BJ (cell line): ENCODE results near the gene SCNM1. TPM values are rescaled to one million over a fixed set of nuclear protein-coding genes. Genes with fewer than 3 reads are reported as not detected.

Experiments
- CTCF ChIA-PET: fragments of 350-600 bp; formaldehyde crosslinking; extraction: SDS; loops from one replicate; lab custom pipeline; 2021; ENCODE audit warnings: antibody characterized with exemption, inconsistent platforms; lab: Yijun Ruan, JAX
- POLR2A ChIA-PET: fragments of 300-600 bp; sonication (Branson Sonifier 250); formaldehyde crosslinking; extraction: SDS; loops from one replicate; lab custom pipeline; 2021; ENCODE audit warnings: antibody characterized with exemption; lab: Charles Lee
- DNase-seq: peaks from one replicate; pipeline ENCODE4 v3.0.0-alpha.2; 2011; ENCODE audit warnings: low read depth
- H3K27me3 ChIP-seq: 2 replicates; pipeline ENCODE4 v1.6.0; 2011; ENCODE audit warnings: low read length; ENCODE audit not compliant: control insufficient read depth, insufficient read depth
- H3K36me3 ChIP-seq: 2 replicates; pipeline ENCODE4 v1.5.1; 2011; ENCODE audit warnings: low read length; ENCODE audit not compliant: control insufficient read depth, insufficient read depth
- H3K4me3 ChIP-seq: 2 replicates; pipeline ENCODE4 v1.5.1; 2011; ENCODE audit warnings: low read depth, mild to moderate bottlenecking, control low read depth, low read length
- CTCF ChIP-seq: IDR thresholded peaks from 2 replicates; pipeline ENCODE4 v1.5.1; 2011; ENCODE audit warnings: low read depth, mild to moderate bottlenecking, control low read depth, inconsistent platforms, low read length, moderate library complexity; ENCODE audit not compliant: insufficient read depth
- polyA plus RNA-seq: library from polyadenylated mRNA; depleted of rRNA; stranded (reverse); fragments of >200 nt; gene quantifications from 2 replicates; pipeline ENCODE4 v1.2.3, GENCODE V29; 2011

SCNM1 gene
- polyA plus RNA-seq, 1 experiment: 29.7 TPM

GRCh38 chr1:151158326-151158725, 7.6 kb upstream of the SCNM1 start:
- POLR2A ChIA-PET: no interaction called here

GRCh38 chr1:151158751-151159251, 7.1 kb upstream of the SCNM1 start:
- ChIA-PET CTCF (interaction anchor here (0.9 to 10.0 kb wide), 3 partner anchors 58 to 135 kb away, joined by 3 to 124 read pairs (median 3); no protein-coding TSS in a partner anchor), POLR2A (no interaction called here)
- Histone ChIP-seq H3K4me3 (no peak overlapping the region), H3K27me3 (no peaks in the 10 kb centered on the region), H3K36me3 (peaks cover 25% of the 10 kb centered on the region)
- DNase-seq: no peak
- no peak for TF ChIP-seq CTCF

More at GRCh38 chr1:151158326-151158725, 7.6 kb upstream of the SCNM1 start:
- H3K36me3 ChIP-seq: peaks cover 25% of the 10 kb centered on the region
- CTCF ChIA-PET: interaction anchor here (0.9 to 10.0 kb wide), 3 partner anchors 58 to 134 kb away, joined by 3 to 124 read pairs (median 3); no protein-coding TSS in a partner anchor
- H3K27me3 ChIP-seq: no peaks in the 10 kb centered on the region
- DNase-seq: no peak
- no peak overlapping the region for H3K4me3 ChIP-seq
- TF ChIP-seq CTCF: no peak

GRCh38 chr1:151159373-151159772, 6.6 kb upstream of the SCNM1 start:
- Histone ChIP-seq H3K27me3 (no peaks in the 10 kb centered on the region), H3K4me3 (no peak overlapping the region), H3K36me3 (peaks cover 25% of the 10 kb centered on the region)
- ChIA-PET CTCF (interaction anchor here (10.0 kb wide), 1 partner anchor 59 kb away, joined by 124 read pairs; no protein-coding TSS in a partner anchor), POLR2A (no interaction called here)
- no peak for DNase-seq
- no peak for TF ChIP-seq CTCF

- CTCF ChIA-PET: interaction anchor here (1.0 to 2.3 kb wide), 4 partner anchors 10 to 140 kb away, joined by 3 to 7 read pairs (median 5); no protein-coding TSS in a partner anchor
- TF ChIP-seq CTCF: no peak
- DNase-seq: no peak
- Histone ChIP-seq H3K36me3 (peaks cover 16% of the 10 kb centered on the region), H3K27me3 (no peaks in the 10 kb centered on the region), H3K4me3 (peak overlapping the region; percentile 80)
- POLR2A ChIA-PET: interaction anchor here (0.7 kb wide), 1 partner anchor 118 kb away, joined by 11 read pairs; no protein-coding TSS in a partner anchor
These were observed 1.1 kb upstream of the SCNM1 start for GRCh38 chr1:151164732-151165280.

- DNase-seq: no peak
- TF ChIP-seq CTCF: no peak
- H3K27me3 ChIP-seq: no peaks in the 10 kb centered on the region
- H3K4me3 ChIP-seq: peak overlapping the region; percentile 80
- POLR2A ChIA-PET: interaction anchor here (0.7 kb wide), 1 partner anchor 117 kb away, joined by 11 read pairs; no protein-coding TSS in a partner anchor
- CTCF ChIA-PET: interaction anchor here (1.0 to 2.3 kb wide), 4 partner anchors 10 to 141 kb away, joined by 3 to 7 read pairs (median 5); no protein-coding TSS in a partner anchor
- peaks cover 15% of the 10 kb centered on the region for H3K36me3 ChIP-seq
These were observed 635 bp upstream of the SCNM1 start for GRCh38 chr1:151165281-151165737.
